PC-9 (cell line): ENCODE results near the gene FNIP2.

Source experiments
- EZH2 ChIP-seq: fragments of 200-600 bp; sonication (generic); IDR thresholded peaks from 2 replicates; pipeline ENCODE4 v1.8.0; 2017; ENCODE audit warnings: antibody characterized with exemption, low read depth
- TF ChIP-seq, protein P1 (sequence below): fragments of 200-600 bp; sonication (generic); conservative IDR thresholded peaks from 2 replicates; pipeline ENCODE4 v1.6.1; 2017; ENCODE audit warnings: mixed run types, antibody characterized with exemption, mild to moderate bottlenecking, moderate library complexity

DNA sequence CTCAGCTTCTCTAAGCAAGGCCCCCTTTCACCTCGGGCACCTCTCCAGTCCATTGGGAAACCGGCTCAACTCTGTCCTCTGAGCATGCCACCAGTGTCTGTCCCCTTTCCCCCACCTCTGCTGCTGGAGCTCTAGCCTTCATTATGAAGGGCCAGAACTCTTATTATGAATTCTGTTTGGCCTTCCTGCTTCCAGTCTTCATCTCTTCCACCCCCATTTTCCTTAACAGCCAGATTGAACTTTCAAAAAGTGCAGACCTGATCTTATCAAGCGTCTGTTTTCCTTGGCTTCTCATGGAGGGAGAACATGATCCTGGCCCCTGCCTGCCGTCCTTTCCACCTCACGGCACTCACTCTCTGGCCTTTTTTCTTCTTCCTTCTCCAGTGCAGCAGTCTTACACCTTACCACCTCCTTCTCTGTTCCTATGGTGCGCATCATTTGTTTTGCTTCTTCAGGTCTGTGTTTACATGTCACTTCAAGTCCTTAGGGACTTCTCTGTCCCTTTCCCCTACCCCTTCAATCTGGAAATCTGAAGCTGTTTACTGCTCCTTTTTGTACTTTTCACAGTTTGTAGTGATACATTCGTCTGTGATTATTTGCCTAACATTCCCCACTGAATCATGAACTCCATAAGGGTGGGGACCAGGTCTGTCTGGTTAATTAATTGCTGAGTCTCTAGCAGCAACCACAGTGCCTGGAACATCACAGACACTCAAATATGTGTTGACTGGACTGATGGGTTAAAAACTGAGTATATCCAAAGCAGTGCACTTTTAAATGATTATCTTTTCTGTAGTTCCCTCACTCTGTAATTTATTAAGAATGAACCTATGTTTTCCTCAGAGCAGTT lies 55.8 kb downstream of the FNIP2 start:
- TF ChIP-seq, protein P1, sequence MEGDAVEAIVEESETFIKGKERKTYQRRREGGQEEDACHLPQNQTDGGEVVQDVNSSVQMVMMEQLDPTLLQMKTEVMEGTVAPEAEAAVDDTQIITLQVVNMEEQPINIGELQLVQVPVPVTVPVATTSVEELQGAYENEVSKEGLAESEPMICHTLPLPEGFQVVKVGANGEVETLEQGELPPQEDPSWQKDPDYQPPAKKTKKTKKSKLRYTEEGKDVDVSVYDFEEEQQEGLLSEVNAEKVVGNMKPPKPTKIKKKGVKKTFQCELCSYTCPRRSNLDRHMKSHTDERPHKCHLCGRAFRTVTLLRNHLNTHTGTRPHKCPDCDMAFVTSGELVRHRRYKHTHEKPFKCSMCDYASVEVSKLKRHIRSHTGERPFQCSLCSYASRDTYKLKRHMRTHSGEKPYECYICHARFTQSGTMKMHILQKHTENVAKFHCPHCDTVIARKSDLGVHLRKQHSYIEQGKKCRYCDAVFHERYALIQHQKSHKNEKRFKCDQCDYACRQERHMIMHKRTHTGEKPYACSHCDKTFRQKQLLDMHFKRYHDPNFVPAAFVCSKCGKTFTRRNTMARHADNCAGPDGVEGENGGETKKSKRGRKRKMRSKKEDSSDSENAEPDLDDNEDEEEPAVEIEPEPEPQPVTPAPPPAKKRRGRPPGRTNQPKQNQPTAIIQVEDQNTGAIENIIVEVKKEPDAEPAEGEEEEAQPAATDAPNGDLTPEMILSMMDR: no peak
- no peak for TF ChIP-seq EZH2
